Fibroblast of gingiva (primary cell): Measurements from ENCODE around the gene GMDS.

ENCODE experiments used
- DNase-seq: peaks from one replicate; pipeline ENCODE4 v3.0.0-alpha.2; 2011; ENCODE audit warnings: low read depth

The GMDS gene

GRCh38 chr6:1587546-1587945, 657.9 kb downstream of the GMDS start:
- no peak for DNase-seq

GRCh38 chr6:1586861-1587450, 658.4 kb downstream of the GMDS start:
- no peak for DNase-seq

DNA sequence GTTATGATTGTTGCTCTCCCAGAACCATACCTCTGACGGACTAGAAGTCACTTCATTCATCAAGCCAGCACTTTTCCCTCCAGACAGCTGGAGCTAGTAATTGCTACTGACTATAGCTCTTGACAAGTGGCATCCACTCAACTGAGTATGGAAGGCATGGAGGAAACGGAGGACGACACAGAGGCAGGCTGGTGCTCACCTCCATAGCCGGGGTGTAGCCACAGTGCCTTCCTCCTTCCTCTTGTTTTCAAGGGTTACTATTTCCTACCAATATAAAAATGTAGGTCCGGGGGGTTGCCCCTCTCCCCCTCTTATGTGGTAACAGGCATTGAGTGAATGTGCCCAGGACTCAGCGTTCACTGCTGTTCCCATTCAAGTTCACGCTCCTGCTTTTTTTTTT, 659.1 kb downstream of the GMDS start:
- no peak for DNase-seq

DNA sequence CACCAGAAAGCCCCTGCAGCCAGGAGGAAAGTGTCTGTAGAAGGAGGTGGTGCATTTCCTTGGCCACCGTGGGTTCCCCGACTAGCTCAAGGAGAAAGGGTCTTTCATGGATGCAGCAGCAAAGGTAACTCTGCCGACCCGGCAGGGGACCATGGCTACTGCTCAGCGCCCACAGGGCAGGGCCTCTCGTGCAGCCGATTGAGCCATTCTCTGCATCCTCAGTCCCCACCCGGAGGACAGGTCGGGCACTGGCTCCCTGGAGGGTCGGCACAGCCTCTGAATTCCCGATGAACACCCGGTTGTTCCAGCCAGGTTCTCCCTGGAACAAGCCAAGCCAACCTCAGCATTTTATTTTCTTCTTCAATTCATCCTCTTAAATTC, 659.7 kb downstream of the GMDS start:
- no peak for DNase-seq

GRCh38 chr6:1584996-1585668, 660.3 kb downstream of the GMDS start:
- DNase-seq: no peak

GRCh38 chr6:1584146-1584545, 661.3 kb downstream of the GMDS start:
- DNase-seq: no peak

GRCh38 chr6:1581120-1581991, 664.0 kb downstream of the GMDS start:
- no peak for DNase-seq

- no peak for DNase-seq
Observed at GRCh38 chr6:1580585-1580984, 664.8 kb downstream of the GMDS start.

DNA sequence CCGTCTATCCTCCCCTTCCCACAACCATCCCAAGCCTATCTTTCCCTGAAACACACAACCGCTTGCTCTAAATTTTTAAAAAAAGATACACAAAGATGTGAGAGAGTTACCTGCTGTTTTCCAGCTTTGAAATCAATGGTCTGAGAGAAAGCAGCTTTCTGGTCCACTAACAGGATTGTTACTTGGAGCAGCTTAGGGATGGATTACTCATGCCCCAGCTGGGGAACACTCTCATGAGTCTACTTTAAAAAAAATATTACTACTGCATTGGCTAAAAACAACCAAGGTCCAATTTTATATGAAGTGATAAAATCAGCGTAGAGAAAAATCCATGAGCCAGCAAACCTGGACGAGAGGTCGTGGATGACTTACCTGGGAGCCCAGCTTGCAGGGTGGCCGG, 665.3 kb downstream of the GMDS start:
- no peak for DNase-seq

GRCh38 chr6:1579096-1579495, 666.3 kb downstream of the GMDS start:
- DNase-seq: no peak

DNA sequence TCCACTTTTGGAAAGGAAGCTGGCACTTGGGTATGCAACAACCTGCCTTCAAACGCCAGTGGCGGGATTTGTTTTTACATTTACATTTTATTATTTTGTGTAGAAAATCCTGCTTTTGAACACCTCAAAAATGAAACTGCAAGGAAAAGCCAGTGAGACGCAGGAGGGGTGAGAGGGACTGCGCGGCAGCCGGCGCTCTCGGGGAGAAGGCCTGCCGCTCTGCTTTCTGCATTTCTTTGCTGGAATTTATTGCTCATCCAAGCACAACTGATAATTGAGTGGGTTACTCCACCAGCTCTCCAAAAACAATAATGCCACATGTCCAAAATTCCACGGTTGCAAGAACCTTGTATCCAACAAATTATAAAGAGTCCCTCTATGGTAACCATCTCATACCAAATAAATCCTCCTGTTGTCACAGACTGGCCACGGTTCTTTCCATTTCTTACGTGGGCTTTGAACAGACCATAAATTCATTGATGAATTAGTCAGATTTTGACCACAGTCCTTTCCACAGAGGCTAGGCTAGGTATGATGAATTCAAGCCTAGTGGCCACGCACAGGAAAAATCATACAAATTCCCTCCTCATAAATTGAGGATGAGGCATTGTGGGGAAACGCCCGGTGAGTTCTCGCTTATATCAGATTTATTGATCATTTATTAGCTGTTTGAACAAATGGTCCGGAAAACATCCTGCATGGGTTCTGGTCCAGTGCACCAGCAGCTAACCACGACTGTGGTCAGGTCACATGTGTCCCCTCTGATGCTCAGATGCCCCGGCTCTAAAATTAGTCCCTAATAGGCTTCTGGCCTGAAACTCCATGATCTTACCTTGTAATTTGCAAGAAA, 667.3 kb downstream of the GMDS start:
- DNase-seq: no peak

GRCh38 chr6:1577146-1577680, 668.2 kb downstream of the GMDS start:
- DNase-seq: no peak

- DNase-seq: no peak
Observed at GRCh38 chr6:1576711-1577110, 668.7 kb downstream of the GMDS start.

- DNase-seq: no peak
Observed at GRCh38 chr6:1576166-1576565, 669.2 kb downstream of the GMDS start.

DNA sequence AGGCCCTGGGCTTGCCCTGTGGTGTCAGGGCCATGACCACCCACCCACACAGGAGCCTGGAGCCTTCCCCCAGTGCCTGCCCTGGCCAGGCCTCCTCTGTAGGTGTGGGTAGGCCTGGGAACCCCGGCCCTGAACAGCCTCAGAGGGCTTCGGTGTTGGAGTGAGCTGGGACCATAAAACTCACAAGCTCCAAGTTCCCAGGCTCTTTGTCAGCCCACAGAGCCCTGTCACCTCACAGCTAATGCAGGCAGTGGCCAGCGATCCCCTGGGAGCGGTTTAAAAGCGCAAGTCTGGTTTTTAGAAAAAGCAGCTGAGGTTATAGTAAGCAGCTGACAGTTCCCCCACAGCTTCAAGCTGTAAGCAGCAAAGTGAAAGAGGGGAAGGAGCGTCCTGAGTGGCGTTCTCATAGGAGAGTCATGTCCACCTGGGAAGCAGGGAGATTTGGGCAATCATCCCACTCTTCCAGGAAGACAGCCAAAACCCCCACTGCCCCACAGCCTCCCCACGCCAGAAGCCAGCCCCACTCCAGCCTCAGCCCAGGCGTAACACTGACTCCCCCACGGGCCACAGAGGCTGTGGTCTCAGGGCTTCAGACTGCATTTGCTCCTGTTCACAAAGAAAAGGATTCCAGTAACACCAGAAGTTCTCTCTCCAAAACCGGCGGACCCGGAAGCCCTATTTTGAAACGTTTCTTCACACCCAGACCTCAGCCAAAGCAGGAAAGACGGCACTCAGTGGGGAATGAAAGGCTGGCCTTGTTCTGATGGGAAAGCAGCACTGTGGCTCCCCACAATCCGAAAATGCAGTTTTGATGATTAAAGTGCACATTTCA, 670.0 kb downstream of the GMDS start:
- DNase-seq: no peak

DNA sequence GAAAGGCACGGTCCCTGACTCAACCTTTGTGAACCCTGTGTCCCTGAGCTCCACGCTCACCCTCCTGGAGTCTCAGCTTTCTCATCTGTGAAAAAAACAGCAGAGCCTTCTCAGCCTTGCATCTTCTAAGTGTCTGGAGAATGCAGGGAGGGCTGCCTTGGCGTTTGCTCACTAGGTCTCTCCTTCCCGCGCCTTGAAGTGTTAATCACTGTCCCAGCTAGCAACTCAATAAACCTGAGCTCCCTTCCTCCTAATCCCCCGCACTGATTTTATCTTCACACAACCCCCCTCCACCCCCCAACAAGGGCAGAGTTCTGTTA, 670.6 kb downstream of the GMDS start:
- DNase-seq: no peak

- DNase-seq: peak; percentile 18
Observed at GRCh38 chr6:1574083-1574761, 671.2 kb downstream of the GMDS start.
